ENCODE results near the gene USP47. TPM values are rescaled to one million over a fixed set of nuclear protein-coding genes. Genes with fewer than 3 reads are reported as not detected.

Gene USP47
- total and polyA plus RNA-seq, 10 donors = 13.7 to 80.8 (median 48.2) TPM

DNA sequence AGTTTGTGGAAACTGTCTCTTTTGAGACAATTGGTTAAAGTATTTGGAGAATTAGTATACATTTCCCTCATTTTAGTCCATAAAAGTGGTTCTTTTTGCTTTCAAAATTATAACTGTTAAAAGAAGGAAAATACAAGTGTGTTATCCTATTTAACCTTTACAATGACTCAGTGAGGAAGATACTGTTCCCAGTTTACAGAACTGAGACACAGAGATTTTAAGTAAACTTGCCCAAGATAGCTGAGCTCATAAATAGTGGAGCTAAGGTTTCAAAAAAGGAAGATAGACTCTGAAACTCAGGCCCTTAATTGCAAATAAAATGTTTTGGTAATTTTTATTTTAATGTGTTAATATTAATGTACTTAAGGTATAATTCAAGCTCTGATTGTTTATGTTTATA, 107.7 kb downstream of the USP47 start:
- Histone ChIP-seq H3K36me3 (peaks cover 0 to 100% (median 54%) of the 10 kb centered on the region in 6 donors), H3K4me3 (no peak overlapping the region), H3K27ac (no peak overlapping the region), H3K4me1 (no peaks in the 10 kb centered on the region), H3K9me3 (no peaks in the 10 kb centered on the region), H3K27me3 (replicated peaks in 1 of 7) (no peaks in the 10 kb centered on the region)
- intact Hi-C loops (cut with DNase I; ENCODE audit: low total_unique reads) = no loop called here
- no peak for DNase-seq
- TF ChIP-seq POLR2AphosphoS5 (IDR thresholded peaks at IDR 0.05) (no peak), POLR2A (IDR thresholded peaks at IDR 0.05) (no peak)
- TF ChIP-seq, protein P1, sequence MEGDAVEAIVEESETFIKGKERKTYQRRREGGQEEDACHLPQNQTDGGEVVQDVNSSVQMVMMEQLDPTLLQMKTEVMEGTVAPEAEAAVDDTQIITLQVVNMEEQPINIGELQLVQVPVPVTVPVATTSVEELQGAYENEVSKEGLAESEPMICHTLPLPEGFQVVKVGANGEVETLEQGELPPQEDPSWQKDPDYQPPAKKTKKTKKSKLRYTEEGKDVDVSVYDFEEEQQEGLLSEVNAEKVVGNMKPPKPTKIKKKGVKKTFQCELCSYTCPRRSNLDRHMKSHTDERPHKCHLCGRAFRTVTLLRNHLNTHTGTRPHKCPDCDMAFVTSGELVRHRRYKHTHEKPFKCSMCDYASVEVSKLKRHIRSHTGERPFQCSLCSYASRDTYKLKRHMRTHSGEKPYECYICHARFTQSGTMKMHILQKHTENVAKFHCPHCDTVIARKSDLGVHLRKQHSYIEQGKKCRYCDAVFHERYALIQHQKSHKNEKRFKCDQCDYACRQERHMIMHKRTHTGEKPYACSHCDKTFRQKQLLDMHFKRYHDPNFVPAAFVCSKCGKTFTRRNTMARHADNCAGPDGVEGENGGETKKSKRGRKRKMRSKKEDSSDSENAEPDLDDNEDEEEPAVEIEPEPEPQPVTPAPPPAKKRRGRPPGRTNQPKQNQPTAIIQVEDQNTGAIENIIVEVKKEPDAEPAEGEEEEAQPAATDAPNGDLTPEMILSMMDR (IDR thresholded peaks at IDR 0.05 in 8 of 11, conservative IDR thresholded peaks at IDR 0.05 in 3 of 11) = no peak

DNA sequence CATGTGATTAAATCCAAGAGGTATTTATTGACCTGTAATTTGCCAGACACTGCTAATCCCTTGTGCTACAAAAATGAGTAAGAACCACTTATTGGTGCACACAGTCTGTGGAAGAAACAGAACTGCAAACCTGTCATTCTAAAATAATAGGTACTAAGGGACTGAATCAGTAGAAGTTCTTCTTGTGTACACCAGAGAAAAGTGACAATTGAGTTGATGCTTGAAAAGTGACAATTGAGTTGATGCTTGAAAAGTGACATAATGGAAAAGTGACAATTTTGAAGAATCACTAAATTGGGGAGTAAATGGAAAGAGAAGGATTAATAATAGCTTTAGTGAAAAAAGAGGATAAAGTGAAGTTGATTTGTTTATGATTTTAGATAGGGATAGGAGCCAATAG, 110.3 kb downstream of the USP47 start:
- Histone ChIP-seq H3K27ac (no peak overlapping the region), H3K4me3 (no peak overlapping the region), H3K4me1 (no peaks in the 10 kb centered on the region), H3K27me3 (replicated peaks in 1 of 7) (no peaks in the 10 kb centered on the region), H3K36me3 (peaks cover 2 to 100% (median 72%) of the 10 kb centered on the region in 6 donors), H3K9me3 (no peaks in the 10 kb centered on the region)
- intact Hi-C loops (cut with DNase I; ENCODE audit: low total_unique reads) = no loop called here
- DNase-seq = no peak
- TF ChIP-seq, protein P1 (IDR thresholded peaks at IDR 0.05 in 8 of 11, conservative IDR thresholded peaks at IDR 0.05 in 3 of 11) = no peak
- TF ChIP-seq POLR2A (IDR thresholded peaks at IDR 0.05) (no peak), POLR2AphosphoS5 (IDR thresholded peaks at IDR 0.05) (no peak)

DNA sequence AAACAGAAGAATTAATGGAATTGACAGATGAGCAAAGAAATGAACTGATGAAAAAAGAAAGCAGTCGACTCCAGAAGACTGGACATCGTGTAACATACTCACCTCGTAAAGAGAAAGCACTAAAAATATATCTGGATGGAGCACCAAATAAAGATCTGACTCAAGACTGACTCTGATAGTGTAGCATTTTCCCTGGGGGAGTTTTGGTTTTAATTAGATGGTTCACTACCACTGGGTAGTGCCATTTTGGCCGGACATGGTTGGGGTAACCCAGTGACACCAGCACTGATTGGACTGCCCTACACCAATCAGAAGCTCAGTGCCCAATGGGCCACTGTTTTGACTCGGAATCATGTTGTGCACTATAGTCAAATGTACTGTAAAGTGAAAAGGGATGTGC, 114.2 kb downstream of the USP47 start:
- TF ChIP-seq POLR2A (IDR thresholded peaks at IDR 0.05) (no peak), POLR2AphosphoS5 (IDR thresholded peaks at IDR 0.05) (no peak)
- TF ChIP-seq, protein P1 (IDR thresholded peaks at IDR 0.05 in 8 of 11, conservative IDR thresholded peaks at IDR 0.05 in 3 of 11) = no peak
- Histone ChIP-seq H3K4me1 (peaks cover 0 to 16% (median 5%) of the 10 kb centered on the region in 6 donors), H3K27ac (no peak overlapping the region), H3K4me3 (no peak overlapping the region), H3K36me3 (peaks cover 2 to 79% (median 54%) of the 10 kb centered on the region in 6 donors), H3K9me3 (no peaks in the 10 kb centered on the region), H3K27me3 (replicated peaks in 1 of 7) (no peaks in the 10 kb centered on the region)
- no peak for DNase-seq
- intact Hi-C loops (cut with DNase I; ENCODE audit: low total_unique reads) = no loop called here
- 94 to 97% (median 96%) methylated on average over 5 of the region's 5 CpGs for WGBS, 5 donors

DNA sequence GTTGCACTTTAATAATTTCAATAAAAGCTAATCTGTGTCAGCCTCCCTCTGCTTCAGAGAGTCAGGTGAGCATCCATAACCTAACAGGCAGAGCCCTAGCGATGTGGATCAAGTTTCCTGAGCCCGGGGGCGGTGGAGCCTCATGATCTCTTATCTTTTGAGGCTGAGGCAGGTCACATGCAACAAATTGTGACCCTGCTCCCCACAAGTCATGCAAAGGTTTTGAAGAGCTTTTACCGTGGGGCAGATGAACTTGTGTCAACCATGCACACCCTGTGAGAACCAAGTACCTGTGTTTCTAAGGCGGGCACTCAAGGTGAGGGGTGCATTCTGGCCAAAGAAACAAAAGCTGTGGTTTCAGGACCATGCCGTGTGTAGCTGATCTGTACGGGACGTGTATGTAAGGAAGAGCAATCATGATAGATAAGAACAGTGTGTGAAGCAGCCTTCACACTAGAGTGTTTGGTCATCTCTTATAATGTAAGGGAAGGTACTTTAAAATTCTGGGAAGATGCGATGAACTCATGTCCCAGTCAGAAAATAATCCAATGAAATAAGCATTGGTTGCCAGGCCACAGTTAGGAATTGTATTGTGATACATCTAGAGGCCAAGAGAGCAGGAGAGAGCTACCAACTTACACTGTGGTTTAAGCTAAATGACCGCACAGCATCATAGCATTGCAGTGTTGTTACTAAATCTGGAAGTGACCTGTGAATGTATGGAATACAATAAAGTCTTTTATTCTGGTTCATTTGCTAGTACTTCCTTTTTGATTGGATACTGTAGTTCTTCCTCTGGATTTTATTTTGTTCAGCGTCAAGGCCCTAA, 116.8 kb downstream of the USP47 start:
- H3K4me3 ChIP-seq = no peak overlapping the region
- WGBS, 5 donors = 90 to 94% (median 91%) methylated on average over 11 of the region's 11 CpGs
- peak in 1 of 3 donors; percentile 16 for TF ChIP-seq POLR2AphosphoS5 (IDR thresholded peaks at IDR 0.05)
- no peak for TF ChIP-seq POLR2A (IDR thresholded peaks at IDR 0.05)
- TF ChIP-seq, protein P1 (IDR thresholded peaks at IDR 0.05 in 8 of 11, conservative IDR thresholded peaks at IDR 0.05 in 3 of 11) = no peak
- intact Hi-C loops (cut with DNase I; ENCODE audit: low total_unique reads) = no loop called here
- peak; percentile 37 for DNase-seq
- no peaks in the 10 kb centered on the region for H3K27me3 ChIP-seq (replicated peaks in 1 of 7)
- H3K27ac ChIP-seq = no peak overlapping the region
- H3K9me3 ChIP-seq = no peaks in the 10 kb centered on the region
- peaks cover 0 to 20% (median 5%) of the 10 kb centered on the region in 6 donors for H3K4me1 ChIP-seq
- peaks cover 2 to 53% (median 37%) of the 10 kb centered on the region in 6 donors for H3K36me3 ChIP-seq

Data from spleen (tissue), 11 donors.